ENCODE results near the gene QTRT2. TPM values are rescaled to one million over a fixed set of nuclear protein-coding genes. Genes with fewer than 3 reads are reported as not detected.

Gene QTRT2
- total and polyA plus RNA-seq, 2 experiments from 2014 or later: 32.3 to 66.5 TPM

- TF ChIP-seq NANOG (IDR thresholded peaks at IDR 0.05; ENCODE audit: borderline replicate concordance) (no peak), CREB1 (CRISPR knock-in tag; IDR thresholded peaks at IDR 0.05; ENCODE audit: low read depth) (no peak), EZH2 (IDR thresholded peaks at IDR 0.05; ENCODE audit: low read depth, unreplicated experiment) (no peak), STAT1 (IDR thresholded peaks at IDR 0.05; ENCODE audit: unreplicated experiment) (no peak), POLR2AphosphoS5 (IDR thresholded peaks at IDR 0.05; ENCODE audit: low read depth) (no peak), ETS1 (IDR thresholded peaks at IDR 0.05) (no peak), EZH2phosphoT487 (IDR thresholded peaks at IDR 0.05; ENCODE audit: unreplicated experiment) (no peak), JUNB (IDR thresholded peaks at IDR 0.05; ENCODE audit: unreplicated experiment) (no peak), ZNF331 (CRISPR knock-in tag; IDR thresholded peaks at IDR 0.05; ENCODE audit: low read depth) (no peak)
Observed at GRCh38 chr3:114020907-114021306, 35.6 kb upstream of the QTRT2 start (continued).

- ATAC-seq: no peak
- H3K79me2 ChIP-seq (replicated peaks; ENCODE audit: insufficient read depth): no peaks in the 10 kb centered on the region
- H3K4me1 ChIP-seq (ENCODE audit: insufficient read depth): no peaks in the 10 kb centered on the region
- H3K4me3 Mint-ChIP-seq: no peak overlapping the region
- no peak overlapping the region for H2AFZ ChIP-seq
- peaks cover 1% of the 10 kb centered on the region for H3K27me3 Mint-ChIP-seq (ENCODE audit: insufficient read depth, low read depth, poor library complexity)
- no peaks in the 10 kb centered on the region for H3F3A ChIP-seq (replicated peaks; ENCODE audit: low read depth)
- no peak for TF ChIP-seq REST (IDR thresholded peaks at IDR 0.05; ENCODE audit: unreplicated experiment)
- H3K9me2 ChIP-seq (ENCODE audit: insufficient read depth): no peaks in the 10 kb centered on the region
- H3K27ac Mint-ChIP-seq: no peak overlapping the region
- no peak overlapping the region for H3K4me3 ChIP-seq
- H4K20me1 ChIP-seq (replicated peaks; ENCODE audit: insufficient read depth): no peaks in the 10 kb centered on the region; the same call in 1 of the 2 replicates
- no peaks in the 10 kb centered on the region for H3K27me3 ChIP-seq (ENCODE audit: insufficient read depth)
- H3K36me3 ChIP-seq (ENCODE audit: insufficient read depth): no peaks in the 10 kb centered on the region
- DNase-seq (ENCODE audit: low spot score): no peak
- no peak overlapping the region for H3K27ac ChIP-seq (ENCODE audit: low read depth)
- H3K4me2 ChIP-seq: no peak overlapping the region
- H3K9me3 Mint-ChIP-seq: no peaks in the 10 kb centered on the region
- no peaks in the 10 kb centered on the region for H3K36me3 Mint-ChIP-seq (ENCODE audit: low read depth)
- peaks cover 15% of the 10 kb centered on the region; the same call in 2 of the 3 replicates for H3K4me1 Mint-ChIP-seq
Observed at GRCh38 chr3:114022145-114022802, 34.3 kb upstream of the QTRT2 start.

Measured in GM23338 (cell line).